Measurements from ENCODE around the gene CILP2. TPM values are rescaled to one million over a fixed set of nuclear protein-coding genes. Genes with fewer than 3 reads are reported as not detected.

CILP2 gene, protein sequence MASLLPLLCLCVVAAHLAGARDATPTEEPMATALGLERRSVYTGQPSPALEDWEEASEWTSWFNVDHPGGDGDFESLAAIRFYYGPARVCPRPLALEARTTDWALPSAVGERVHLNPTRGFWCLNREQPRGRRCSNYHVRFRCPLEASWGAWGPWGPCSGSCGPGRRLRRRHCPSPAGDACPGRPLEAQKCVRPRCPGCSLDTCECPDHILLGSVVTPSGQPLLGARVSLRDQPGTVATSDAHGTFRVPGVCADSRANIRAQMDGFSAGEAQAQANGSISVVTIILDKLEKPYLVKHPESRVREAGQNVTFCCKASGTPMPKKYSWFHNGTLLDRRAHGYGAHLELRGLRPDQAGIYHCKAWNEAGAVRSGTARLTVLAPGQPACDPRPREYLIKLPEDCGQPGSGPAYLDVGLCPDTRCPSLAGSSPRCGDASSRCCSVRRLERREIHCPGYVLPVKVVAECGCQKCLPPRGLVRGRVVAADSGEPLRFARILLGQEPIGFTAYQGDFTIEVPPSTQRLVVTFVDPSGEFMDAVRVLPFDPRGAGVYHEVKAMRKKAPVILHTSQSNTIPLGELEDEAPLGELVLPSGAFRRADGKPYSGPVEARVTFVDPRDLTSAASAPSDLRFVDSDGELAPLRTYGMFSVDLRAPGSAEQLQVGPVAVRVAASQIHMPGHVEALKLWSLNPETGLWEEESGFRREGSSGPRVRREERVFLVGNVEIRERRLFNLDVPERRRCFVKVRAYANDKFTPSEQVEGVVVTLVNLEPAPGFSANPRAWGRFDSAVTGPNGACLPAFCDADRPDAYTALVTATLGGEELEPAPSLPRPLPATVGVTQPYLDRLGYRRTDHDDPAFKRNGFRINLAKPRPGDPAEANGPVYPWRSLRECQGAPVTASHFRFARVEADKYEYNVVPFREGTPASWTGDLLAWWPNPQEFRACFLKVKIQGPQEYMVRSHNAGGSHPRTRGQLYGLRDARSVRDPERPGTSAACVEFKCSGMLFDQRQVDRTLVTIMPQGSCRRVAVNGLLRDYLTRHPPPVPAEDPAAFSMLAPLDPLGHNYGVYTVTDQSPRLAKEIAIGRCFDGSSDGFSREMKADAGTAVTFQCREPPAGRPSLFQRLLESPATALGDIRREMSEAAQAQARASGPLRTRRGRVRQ
- total RNA-seq: 0.50 TPM
- long read RNA-seq: 0 reads

DNA sequence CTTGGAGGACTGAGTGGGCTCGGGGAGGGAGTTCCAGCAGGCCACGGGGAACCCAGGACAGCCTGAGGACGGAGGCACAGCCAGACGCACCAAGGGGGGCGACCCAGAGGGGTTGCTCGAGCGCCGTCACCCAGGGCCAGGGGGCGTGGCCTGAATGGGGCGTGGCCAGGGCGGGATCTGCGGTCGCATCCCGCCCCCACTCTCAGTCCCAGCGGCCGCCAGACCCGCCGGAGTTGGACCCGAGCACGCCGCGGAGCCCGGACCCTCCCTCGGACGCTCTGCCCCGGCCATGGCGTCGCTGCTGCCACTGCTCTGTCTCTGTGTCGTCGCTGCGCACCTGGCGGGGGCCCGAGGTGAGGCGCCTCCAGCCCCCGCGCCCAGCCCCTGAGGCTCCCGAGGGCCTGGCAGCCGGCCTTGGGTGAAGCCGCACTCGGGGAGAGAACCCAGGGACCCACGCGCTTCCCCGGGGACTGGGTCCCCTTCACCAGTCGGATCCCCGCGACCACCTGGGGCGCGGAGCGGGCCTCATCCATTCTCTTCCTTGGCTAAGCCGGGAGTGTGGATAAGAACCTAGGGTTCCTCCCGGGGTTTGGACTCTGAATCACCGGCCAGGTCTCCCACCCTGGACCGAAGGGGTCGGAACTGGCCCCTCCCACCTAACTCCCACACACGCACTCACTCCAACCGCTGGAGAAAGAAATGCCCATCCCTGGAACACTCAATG, at the start of gene CILP2:
Gene CILP2 (plus strand): TSS at position 205 of the 724 bp plus-strand sequence. CDS start 85 bp downstream, at position 290.
- intact Hi-C loops (cut with micrococcal nuclease): no loop called here
- peak; percentile 44 for ATAC-seq

DNA sequence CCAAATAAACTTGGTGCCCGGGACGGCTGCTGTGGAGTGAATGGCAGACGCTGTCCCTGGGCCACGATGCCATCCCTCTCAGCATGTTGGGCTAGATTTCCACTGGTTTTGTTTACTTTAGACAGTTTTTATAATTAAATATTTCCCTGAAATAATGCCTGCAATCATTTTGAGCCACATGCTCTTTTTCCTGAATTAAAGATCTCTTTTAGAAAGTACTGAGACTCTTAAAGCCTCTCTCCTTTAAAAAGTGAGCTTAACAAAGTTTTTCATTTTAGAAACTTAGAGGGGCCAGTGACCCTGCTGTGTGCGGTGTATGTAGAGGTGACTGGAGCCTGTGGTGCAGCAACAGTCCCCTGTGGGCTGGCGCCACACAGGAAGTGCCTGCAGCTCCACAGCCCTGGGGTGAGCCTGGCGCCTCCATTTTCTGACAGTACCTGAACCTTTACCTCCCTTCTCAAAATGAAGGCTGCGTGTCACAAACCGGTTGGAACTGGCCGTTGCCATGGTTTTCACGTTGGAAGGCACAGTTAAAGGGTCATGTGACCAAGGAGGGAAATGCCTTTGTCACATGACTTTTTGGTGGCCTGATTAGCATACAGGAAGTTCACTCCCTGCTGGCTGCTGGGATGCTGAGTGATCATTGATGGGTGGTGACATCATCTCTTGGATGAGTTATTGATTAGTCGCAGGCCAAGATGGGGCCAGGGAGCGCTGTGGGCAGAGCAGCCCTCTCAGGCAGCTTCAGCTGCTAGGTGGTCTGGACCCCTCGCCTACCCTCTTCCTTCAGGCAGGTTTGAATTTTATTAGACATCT, 49.0 kb upstream of the CILP2 start:
- intact Hi-C loops (cut with micrococcal nuclease): no loop called here
- DNase-seq: peak; percentile 75
- peak; percentile 61 for ATAC-seq

More for the DNA sequence above, at the start of gene CILP2:
- DNase-seq: peak; percentile 73

DNA sequence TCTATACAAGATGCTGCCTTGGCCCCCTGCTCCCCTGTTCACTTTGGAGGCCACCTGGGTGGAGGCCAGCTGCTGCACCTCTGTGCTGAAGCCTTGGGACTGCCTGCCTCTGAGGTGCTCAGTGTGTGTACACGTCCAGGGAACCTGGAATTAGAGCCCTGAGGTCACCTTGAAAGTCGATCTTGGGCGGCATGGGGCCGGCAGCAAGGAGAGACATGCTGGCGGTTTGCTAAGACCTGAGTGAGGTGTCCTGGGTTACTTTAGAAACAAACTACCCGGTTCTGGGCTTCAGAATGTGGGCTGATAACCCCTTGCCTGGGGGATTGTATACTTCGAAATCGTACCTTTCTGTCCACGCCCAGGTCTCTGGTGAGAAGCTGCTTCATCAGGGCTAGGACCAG, 48.3 kb upstream of the CILP2 start:
- peak; percentile 37 for DNase-seq
- intact Hi-C loops (cut with micrococcal nuclease): loop anchor here (5.0 kb wide), 1 partner anchor 128 kb away; no protein-coding TSS in a partner anchor
- peak; percentile 29 for ATAC-seq

DNA sequence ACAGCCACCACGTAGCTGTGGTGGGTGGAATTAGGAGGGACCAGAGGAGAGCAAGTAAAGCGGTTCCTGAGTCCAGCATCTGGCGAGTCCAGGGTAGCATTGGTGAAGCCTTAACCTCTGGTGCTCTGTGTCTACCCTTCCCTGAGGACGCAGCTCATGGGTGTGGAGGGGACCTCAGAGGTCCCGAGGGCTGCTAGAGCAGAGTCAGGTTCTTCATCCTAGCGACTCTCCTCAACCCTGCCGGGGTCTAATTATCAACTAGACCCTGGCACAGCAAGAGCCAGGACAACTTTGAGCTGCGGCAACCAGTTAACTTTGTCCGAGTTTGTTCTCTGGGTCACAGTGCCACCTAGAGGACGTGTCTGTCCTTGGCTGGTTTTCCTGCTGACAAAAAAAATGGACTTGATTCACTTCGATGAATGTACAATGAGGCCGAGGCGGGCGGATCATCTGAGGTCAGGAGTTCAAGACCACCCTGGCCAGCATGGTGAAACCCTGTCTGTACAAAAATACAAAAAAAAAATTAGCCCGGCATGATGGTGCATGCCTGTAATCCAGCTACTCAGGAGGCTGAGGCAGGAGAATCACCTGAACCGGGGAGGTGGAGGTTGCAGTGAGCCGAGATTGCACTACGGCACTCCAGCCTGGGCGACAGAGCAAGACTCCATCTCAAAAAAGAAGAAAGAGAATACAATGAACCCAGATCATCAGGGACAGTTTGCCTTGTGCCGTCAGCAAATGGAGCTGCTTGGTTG, 47.7 kb upstream of the CILP2 start:
- peak; percentile 69 for ATAC-seq
- intact Hi-C loops (cut with micrococcal nuclease): loop anchor here (5.0 kb wide), 1 partner anchor 128 kb away; no protein-coding TSS in a partner anchor

GRCh38 chr19:19491321-19492025, 46.6 kb upstream of the CILP2 start:
- DNase-seq: peak; percentile 23
- ATAC-seq: no peak
- intact Hi-C loops (cut with micrococcal nuclease): loop anchor here (5.0 kb wide), 1 partner anchor 129 kb away; no protein-coding TSS in a partner anchor

More for the DNA sequence above, 47.7 kb upstream of the CILP2 start:
- DNase-seq: peak; percentile 75

GRCh38 chr19:19492026-19492610, 45.9 kb upstream of the CILP2 start:
- ATAC-seq (no peak), DNase-seq (peak; percentile 23)
- intact Hi-C loops (cut with micrococcal nuclease): loop anchor here (5.0 kb wide), 1 partner anchor 130 kb away; no protein-coding TSS in a partner anchor

GRCh38 chr19:19493841-19494546, 44.1 kb upstream of the CILP2 start:
- intact Hi-C loops (cut with micrococcal nuclease): loop anchor here (5.0 kb wide), 1 partner anchor 132 kb away; no protein-coding TSS in a partner anchor
- DNase-seq (no peak), ATAC-seq (no peak)

DNA sequence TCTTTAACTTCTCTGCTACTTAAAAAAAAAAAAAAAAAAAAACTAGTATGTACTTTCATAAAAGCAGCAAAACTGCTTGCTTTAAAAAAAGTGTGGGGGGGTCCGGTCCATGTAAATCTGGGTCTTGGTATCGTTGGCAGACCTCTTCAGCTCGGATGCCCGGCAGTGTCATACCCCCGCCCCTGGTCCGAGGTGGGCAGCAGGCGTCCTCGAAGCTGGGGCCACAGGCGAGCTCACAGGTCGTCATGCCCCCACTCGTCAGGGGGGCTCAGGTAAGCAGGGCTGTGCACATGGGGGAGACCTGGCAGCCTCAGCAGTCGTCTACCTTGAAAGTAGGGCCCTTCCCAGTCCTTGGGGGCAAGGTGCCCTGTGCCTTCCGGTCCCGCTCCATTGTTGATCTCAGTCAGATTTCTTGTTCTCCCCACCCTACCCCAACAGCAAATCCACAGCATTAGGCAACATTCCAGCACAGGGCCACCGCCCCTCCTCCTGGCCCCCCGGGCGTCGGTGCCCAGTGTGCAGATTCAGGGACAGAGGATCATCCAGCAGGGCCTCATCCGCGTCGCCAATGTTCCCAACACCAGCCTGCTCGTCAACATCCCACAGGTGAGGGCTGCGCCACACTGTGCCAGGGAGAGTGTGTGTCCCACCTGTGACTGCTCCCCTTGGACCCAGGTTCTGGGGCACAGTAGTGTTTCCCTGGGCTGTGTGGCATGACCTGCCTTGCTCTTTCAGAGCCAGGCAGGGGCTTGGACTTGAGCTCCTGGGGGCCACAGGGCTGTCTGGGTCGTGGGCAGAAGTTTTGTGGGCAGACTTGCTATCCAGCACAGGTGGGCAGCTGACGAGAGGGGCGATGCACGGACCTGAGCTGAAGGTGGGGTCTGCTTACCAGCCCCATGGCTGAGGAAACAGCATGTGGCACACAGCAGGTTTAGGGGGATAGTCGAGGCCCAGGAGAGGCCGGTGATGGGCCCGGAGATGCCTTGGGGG, 42.2 kb upstream of the CILP2 start:
- intact Hi-C loops (cut with micrococcal nuclease): no loop called here
- ATAC-seq (no peak), DNase-seq (no peak)

- no peak for ATAC-seq
- intact Hi-C loops (cut with micrococcal nuclease): no loop called here
- no peak for DNase-seq
These were observed 39.6 kb upstream of the CILP2 start for GRCh38 chr19:19498255-19498991.

- intact Hi-C loops (cut with micrococcal nuclease): no loop called here
- DNase-seq: no peak
- no peak for ATAC-seq
These were observed 38.6 kb upstream of the CILP2 start for GRCh38 chr19:19499272-19499995.

DNA sequence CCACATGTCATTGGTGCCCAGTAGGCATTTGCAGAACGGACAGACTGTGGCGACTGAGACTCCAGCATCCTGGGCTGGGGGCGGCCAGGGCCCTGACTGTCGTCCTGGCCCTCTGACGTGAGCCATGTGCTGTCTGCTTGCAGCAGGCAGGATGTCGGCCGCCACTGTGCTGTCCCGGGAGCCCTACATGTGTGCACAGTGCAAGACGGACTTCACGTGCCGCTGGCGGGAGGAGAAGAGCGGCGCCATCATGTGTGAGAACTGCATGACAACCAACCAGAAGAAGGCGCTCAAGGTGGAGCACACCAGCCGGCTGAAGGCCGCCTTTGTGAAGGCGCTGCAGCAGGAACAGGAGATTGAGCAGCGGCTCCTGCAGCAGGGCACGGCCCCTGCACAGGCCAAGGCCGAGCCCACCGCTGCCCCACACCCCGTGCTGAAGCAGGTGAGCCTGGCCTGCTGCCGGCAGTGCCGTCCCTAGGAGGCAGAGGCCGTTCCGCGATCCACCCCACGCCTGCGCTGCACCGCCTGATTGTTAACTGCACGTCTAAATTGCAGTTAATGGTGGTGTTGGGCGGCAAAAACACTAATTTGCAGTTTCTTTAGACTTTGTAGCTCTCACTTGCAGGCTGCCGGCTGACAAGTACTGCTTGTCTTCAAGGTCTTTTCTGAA, 37.0 kb upstream of the CILP2 start:
- no peak for ATAC-seq
- no peak for DNase-seq
- intact Hi-C loops (cut with micrococcal nuclease): no loop called here

- intact Hi-C loops (cut with micrococcal nuclease): no loop called here
- DNase-seq (no peak), ATAC-seq (no peak)
These were observed 36.3 kb upstream of the CILP2 start for GRCh38 chr19:19501798-19502197.

Measured in left ventricle myocardium superior (tissue), 1 donor.